SK-N-MC (cell line): Measurements from ENCODE around the gene STPG2.

Experiments
- DNase-seq: peaks from one replicate; pipeline ENCODE4 v3.0.0-alpha.2; 2011; ENCODE audit warnings: low read depth, low spot score
- H3K27ac ChIP-seq: fragments of 200-600 bp; sonication (generic); 2 replicates; pipeline ENCODE4 v1.5.1; 2016; ENCODE audit warnings: mixed run types
- H3K36me3 ChIP-seq: fragments of 200-600 bp; sonication (generic); 2 replicates; pipeline ENCODE4 v1.6.1; 2017; ENCODE audit warnings: antibody characterized with exemption, low read length, mixed read lengths; ENCODE audit not compliant: insufficient read depth
- H3K4me3 ChIP-seq: fragments of 200-600 bp; sonication (generic); 2 replicates; pipeline ENCODE4 v1.5.1; 2016
- H3K9ac ChIP-seq: fragments of 200-600 bp; sonication (generic); 2 replicates; pipeline ENCODE4 v1.8.0; 2017; ENCODE audit warnings: mixed run types, mixed read lengths; ENCODE audit not compliant: insufficient read length
- H3K9me3 ChIP-seq: fragments of 200-600 bp; sonication (generic); 2 replicates; pipeline ENCODE4 v1.6.1; 2017; ENCODE audit warnings: low read depth, mild to moderate bottlenecking, antibody characterized with exemption, low read length, moderate library complexity, mixed read lengths
- EZH2 ChIP-seq: fragments of 200-600 bp; sonication (generic); IDR thresholded peaks from one replicate; pipeline ENCODE4 v1.6.1; 2017; ENCODE audit warnings: antibody characterized with exemption
- FOXP2 ChIP-seq: optimal IDR thresholded peaks from 2 replicates; pipeline ENCODE3; 2011; ENCODE audit warnings: mild to moderate bottlenecking, moderate library complexity; ENCODE audit not compliant: insufficient read depth; ENCODE audit errors: extremely low read length, control extremely low read depth
- POLR2AphosphoS5 ChIP-seq: IDR thresholded peaks from 2 replicates; pipeline ENCODE4 v1.6.1; 2012; ENCODE audit warnings: mild to moderate bottlenecking, low read depth, low read length, borderline replicate concordance

STPG2 gene

GRCh38 chr4:98162696-98163095 lies 19.4 kb upstream of the STPG2 start:
- TF ChIP-seq POLR2AphosphoS5, result no peak
- no peak for TF ChIP-seq EZH2
- no peak for TF ChIP-seq FOXP2
- no peaks in the 10 kb centered on the region for H3K9me3 ChIP-seq
- no peak overlapping the region for H3K27ac ChIP-seq
- no peaks in the 10 kb centered on the region for H3K36me3 ChIP-seq
- DNase-seq, result no peak
- no peak overlapping the region for H3K4me3 ChIP-seq
- H3K9ac ChIP-seq, result no peak overlapping the region

GRCh38 chr4:98151145-98151924 lies 8.1 kb upstream of the STPG2 start:
- no peak overlapping the region for H3K9ac ChIP-seq
- H3K4me3 ChIP-seq, result no peak overlapping the region
- H3K9me3 ChIP-seq, result no peaks in the 10 kb centered on the region
- TF ChIP-seq FOXP2 (no peak), POLR2AphosphoS5 (no peak), EZH2 (no peak)
- no peaks in the 10 kb centered on the region for H3K36me3 ChIP-seq
- DNase-seq, result no peak
- H3K27ac ChIP-seq, result no peak overlapping the region

- Histone ChIP-seq H3K27ac (peak overlapping the region; percentile 43; the same call in 1 of the 2 replicates), H3K9ac (no peak overlapping the region), H3K4me3 (no peak overlapping the region), H3K36me3 (no peaks in the 10 kb centered on the region), H3K9me3 (no peaks in the 10 kb centered on the region)
- no peak for TF ChIP-seq POLR2AphosphoS5
- no peak for TF ChIP-seq FOXP2
- TF ChIP-seq EZH2, result no peak
- DNase-seq, result no peak
Observed at GRCh38 chr4:98150092-98150761, 7.0 kb upstream of the STPG2 start.

- H3K4me3 ChIP-seq, result peak overlapping the region; percentile 70
- no peak overlapping the region for H3K9ac ChIP-seq
- DNase-seq, result peak; percentile 80
- peak overlapping the region; percentile 84 for H3K27ac ChIP-seq
- H3K9me3 ChIP-seq, result no peaks in the 10 kb centered on the region
- TF ChIP-seq FOXP2 (no peak), EZH2 (no peak), POLR2AphosphoS5 (no peak; the same call in 1 of the 2 replicates)
- no peaks in the 10 kb centered on the region for H3K36me3 ChIP-seq
Observed at GRCh38 chr4:98148856-98149255, 5.6 kb upstream of the STPG2 start.

GRCh38 chr4:98126141-98126540 lies 17.1 kb downstream of the STPG2 start:
- Histone ChIP-seq H3K9me3 (no peaks in the 10 kb centered on the region), H3K27ac (no peak overlapping the region), H3K4me3 (no peak overlapping the region), H3K36me3 (no peaks in the 10 kb centered on the region), H3K9ac (no peak overlapping the region)
- DNase-seq, result no peak
- no peak for TF ChIP-seq POLR2AphosphoS5
- TF ChIP-seq FOXP2, result no peak
- no peak for TF ChIP-seq EZH2

- no peak for DNase-seq
- Histone ChIP-seq H3K27ac (no peak overlapping the region), H3K4me3 (no peak overlapping the region), H3K36me3 (no peaks in the 10 kb centered on the region), H3K9me3 (no peaks in the 10 kb centered on the region), H3K9ac (no peak overlapping the region)
- TF ChIP-seq FOXP2 (no peak), POLR2AphosphoS5 (no peak), EZH2 (no peak)
Observed at GRCh38 chr4:98125585-98125984, 17.7 kb downstream of the STPG2 start.

- DNase-seq, result no peak
- no peak overlapping the region for H3K4me3 ChIP-seq
- no peak overlapping the region for H3K27ac ChIP-seq
- H3K9ac ChIP-seq, result no peak overlapping the region
- peaks cover 6% of the 10 kb centered on the region; the same call in 1 of the 2 replicates for H3K9me3 ChIP-seq
- H3K36me3 ChIP-seq, result no peaks in the 10 kb centered on the region
- TF ChIP-seq FOXP2, result no peak
- no peak for TF ChIP-seq POLR2AphosphoS5
- TF ChIP-seq EZH2, result no peak
Observed at GRCh38 chr4:98117363-98117762, 25.9 kb downstream of the STPG2 start.

- peak; percentile 22 for DNase-seq
- H3K9me3 ChIP-seq, result peaks cover 3% of the 10 kb centered on the region; the same call in 1 of the 2 replicates
- no peak overlapping the region for H3K4me3 ChIP-seq
- TF ChIP-seq POLR2AphosphoS5, result no peak
- TF ChIP-seq FOXP2, result no peak
- TF ChIP-seq EZH2, result no peak
- H3K36me3 ChIP-seq, result no peaks in the 10 kb centered on the region
- no peak overlapping the region for H3K9ac ChIP-seq
- H3K27ac ChIP-seq, result no peak overlapping the region
Observed at GRCh38 chr4:98113012-98113411, 30.3 kb downstream of the STPG2 start.

- no peak overlapping the region for H3K4me3 ChIP-seq
- H3K9ac ChIP-seq, result no peak overlapping the region
- no peaks in the 10 kb centered on the region for H3K36me3 ChIP-seq
- no peak overlapping the region for H3K27ac ChIP-seq
- TF ChIP-seq POLR2AphosphoS5, result no peak
- TF ChIP-seq EZH2, result no peak
- TF ChIP-seq FOXP2, result no peak
- no peaks in the 10 kb centered on the region for H3K9me3 ChIP-seq
- no peak for DNase-seq
Observed at GRCh38 chr4:98110929-98111328, 32.3 kb downstream of the STPG2 start.
